ENCODE data around the gene THSD4.
"Not testable (repeated sequence)": the region's sequence is repeated elsewhere in the genome, so short reads cannot be mapped to it uniquely, and the experiment has no call there.

Gene THSD4

DNA sequence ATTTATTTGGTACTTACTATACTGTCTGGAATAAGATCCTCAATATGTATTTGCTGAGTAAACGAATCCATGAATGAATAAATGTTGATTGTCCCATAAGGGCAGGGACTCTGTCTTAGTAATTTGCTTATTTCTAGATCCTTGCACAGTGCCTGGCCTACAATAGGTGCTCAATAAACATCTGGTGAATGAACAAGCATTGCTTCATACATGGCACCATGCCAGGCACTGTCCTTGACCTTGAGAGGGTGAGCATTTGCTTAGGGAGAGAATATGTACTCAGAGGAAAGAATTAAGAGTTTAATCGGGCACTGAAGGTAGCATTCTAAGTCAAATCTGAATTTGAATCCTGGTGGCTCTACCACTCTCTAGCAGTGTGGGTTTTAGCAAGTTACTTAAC, 282.1 kb downstream of the THSD4 start:
- H3K4me1 ChIP-seq (ENCODE audit: control insufficient read depth, insufficient read depth, low read length) = peaks cover 9% of the 10 kb centered on the region
- no peak overlapping the region for H3K4me3 ChIP-seq (ENCODE audit: low read length in 2 of 2)
- H3K9ac ChIP-seq (ENCODE audit: low read length in 2 of 2) = no peak overlapping the region
- no peaks in the 10 kb centered on the region for H3K9me3 ChIP-seq (ENCODE audit: control insufficient read depth in 2 of 2, low read length in 2 of 2)
- H3K27me3 ChIP-seq (ENCODE audit: control insufficient read depth in 1 of 2, insufficient read depth in 2 of 2, low read length in 2 of 2) = no peaks in the 10 kb centered on the region
- no peaks in the 10 kb centered on the region for H3K36me3 ChIP-seq (ENCODE audit: control insufficient read depth in 2 of 2, insufficient read depth in 2 of 2, low read length in 2 of 2)
- no peak overlapping the region for H3K27ac ChIP-seq (ENCODE audit: low read length)

- no peaks in the 10 kb centered on the region for H3K36me3 ChIP-seq (ENCODE audit: control insufficient read depth in 2 of 2, insufficient read depth in 2 of 2, low read length in 2 of 2)
- no peak overlapping the region for H3K4me3 ChIP-seq (ENCODE audit: low read length in 2 of 2)
- H3K9me3 ChIP-seq (ENCODE audit: control insufficient read depth in 2 of 2, low read length in 2 of 2) = no peaks in the 10 kb centered on the region
- peaks cover 7% of the 10 kb centered on the region for H3K4me1 ChIP-seq (ENCODE audit: control insufficient read depth, insufficient read depth, low read length)
- H3K27ac ChIP-seq (ENCODE audit: low read length) = no peak overlapping the region
- peak overlapping the region in 1 of 2 donors; percentile 30 for H3K9ac ChIP-seq (ENCODE audit: low read length in 2 of 2)
- no peaks in the 10 kb centered on the region for H3K27me3 ChIP-seq (ENCODE audit: control insufficient read depth in 1 of 2, insufficient read depth in 2 of 2, low read length in 2 of 2)
Measured at GRCh38 chr15:71400294-71400693, 285.0 kb downstream of the THSD4 start.

GRCh38 chr15:71401728-71402127, 286.5 kb downstream of the THSD4 start:
- not testable (repeated sequence) for H3K36me3 ChIP-seq (ENCODE audit: control insufficient read depth in 2 of 2, insufficient read depth in 2 of 2, low read length in 2 of 2); H3K4me3 ChIP-seq (ENCODE audit: low read length in 2 of 2); H3K9me3 ChIP-seq (ENCODE audit: control insufficient read depth in 2 of 2, low read length in 2 of 2); H3K27me3 ChIP-seq (ENCODE audit: control insufficient read depth in 1 of 2, insufficient read depth in 2 of 2, low read length in 2 of 2); H3K4me1 ChIP-seq (ENCODE audit: control insufficient read depth, insufficient read depth, low read length); H3K27ac ChIP-seq (ENCODE audit: low read length); H3K9ac ChIP-seq (ENCODE audit: low read length in 2 of 2)

- Histone ChIP-seq H3K9me3 (ENCODE audit: control insufficient read depth in 2 of 2, low read length in 2 of 2) (no peaks in the 10 kb centered on the region), H3K4me1 (ENCODE audit: control insufficient read depth, insufficient read depth, low read length) (peaks cover 15% of the 10 kb centered on the region), H3K27ac (ENCODE audit: low read length) (no peak overlapping the region), H3K36me3 (ENCODE audit: control insufficient read depth in 2 of 2, insufficient read depth in 2 of 2, low read length in 2 of 2) (no peaks in the 10 kb centered on the region), H3K9ac (ENCODE audit: low read length in 2 of 2) (no peak overlapping the region), H3K27me3 (ENCODE audit: control insufficient read depth in 1 of 2, insufficient read depth in 2 of 2, low read length in 2 of 2) (no peaks in the 10 kb centered on the region), H3K4me3 (ENCODE audit: low read length in 2 of 2) (no peak overlapping the region)
Measured at GRCh38 chr15:71409541-71409940, 294.3 kb downstream of the THSD4 start.

- Histone ChIP-seq H3K4me1 (ENCODE audit: control insufficient read depth, insufficient read depth, low read length) (peaks cover 15% of the 10 kb centered on the region), H3K27ac (ENCODE audit: low read length) (no peak overlapping the region), H3K4me3 (ENCODE audit: low read length in 2 of 2) (no peak overlapping the region), H3K9me3 (ENCODE audit: control insufficient read depth in 2 of 2, low read length in 2 of 2) (no peaks in the 10 kb centered on the region), H3K9ac (ENCODE audit: low read length in 2 of 2) (no peak overlapping the region), H3K27me3 (ENCODE audit: control insufficient read depth in 1 of 2, insufficient read depth in 2 of 2, low read length in 2 of 2) (no peaks in the 10 kb centered on the region), H3K36me3 (ENCODE audit: control insufficient read depth in 2 of 2, insufficient read depth in 2 of 2, low read length in 2 of 2) (no peaks in the 10 kb centered on the region)
Measured at GRCh38 chr15:71410347-71410746, 295.1 kb downstream of the THSD4 start.

- Histone ChIP-seq H3K27me3 (ENCODE audit: control insufficient read depth in 1 of 2, insufficient read depth in 2 of 2, low read length in 2 of 2) (no peaks in the 10 kb centered on the region), H3K4me1 (ENCODE audit: control insufficient read depth, insufficient read depth, low read length) (peaks cover 15% of the 10 kb centered on the region), H3K9ac (ENCODE audit: low read length in 2 of 2) (no peak overlapping the region), H3K9me3 (ENCODE audit: control insufficient read depth in 2 of 2, low read length in 2 of 2) (no peaks in the 10 kb centered on the region), H3K27ac (ENCODE audit: low read length) (peak overlapping the region; percentile 1), H3K36me3 (ENCODE audit: control insufficient read depth in 2 of 2, insufficient read depth in 2 of 2, low read length in 2 of 2) (no peaks in the 10 kb centered on the region), H3K4me3 (ENCODE audit: low read length in 2 of 2) (no peak overlapping the region)
Measured at GRCh38 chr15:71411538-71412482, 296.5 kb downstream of the THSD4 start.

DNA sequence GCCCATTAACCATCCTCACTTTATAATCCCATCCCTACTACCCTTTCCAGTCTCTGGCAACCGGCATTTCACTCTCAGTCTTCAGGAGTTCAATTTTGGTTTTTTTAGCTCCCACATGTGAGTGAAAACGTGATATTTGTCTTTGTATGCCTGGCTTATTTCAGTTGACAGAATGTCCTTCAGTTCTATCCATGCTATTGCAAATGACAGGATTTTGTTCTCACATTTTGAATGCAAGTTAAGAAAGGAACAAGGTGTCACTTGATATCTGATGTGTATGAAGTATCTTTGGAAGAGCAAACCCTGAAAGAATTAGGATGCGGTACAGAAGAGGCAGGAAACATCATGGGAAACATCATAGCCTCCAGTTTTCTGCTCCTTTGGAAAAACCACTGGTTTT, 298.1 kb downstream of the THSD4 start:
- Histone ChIP-seq H3K4me1 (ENCODE audit: control insufficient read depth, insufficient read depth, low read length) (peaks cover 15% of the 10 kb centered on the region), H3K27ac (ENCODE audit: low read length) (no peak overlapping the region)

GRCh38 chr15:71414853-71415252, 299.6 kb downstream of the THSD4 start:
- H3K9me3 ChIP-seq (ENCODE audit: control insufficient read depth in 2 of 2, low read length in 2 of 2) = no peaks in the 10 kb centered on the region
- no peak overlapping the region for H3K27ac ChIP-seq (ENCODE audit: low read length)
- H3K4me3 ChIP-seq (ENCODE audit: low read length in 2 of 2) = no peak overlapping the region
- H3K4me1 ChIP-seq (ENCODE audit: control insufficient read depth, insufficient read depth, low read length) = peaks cover 15% of the 10 kb centered on the region
- no peak overlapping the region for H3K9ac ChIP-seq (ENCODE audit: low read length in 2 of 2)
- H3K27me3 ChIP-seq (ENCODE audit: control insufficient read depth in 1 of 2, insufficient read depth in 2 of 2, low read length in 2 of 2) = no peaks in the 10 kb centered on the region
- H3K36me3 ChIP-seq (ENCODE audit: control insufficient read depth in 2 of 2, insufficient read depth in 2 of 2, low read length in 2 of 2) = no peaks in the 10 kb centered on the region

More for the DNA sequence above, 298.1 kb downstream of the THSD4 start:
- Histone ChIP-seq H3K4me3 (ENCODE audit: low read length in 2 of 2) (no peak overlapping the region), H3K27me3 (ENCODE audit: control insufficient read depth in 1 of 2, insufficient read depth in 2 of 2, low read length in 2 of 2) (no peaks in the 10 kb centered on the region), H3K9me3 (ENCODE audit: control insufficient read depth in 2 of 2, low read length in 2 of 2) (no peaks in the 10 kb centered on the region), H3K9ac (ENCODE audit: low read length in 2 of 2) (no peak overlapping the region), H3K36me3 (ENCODE audit: control insufficient read depth in 2 of 2, insufficient read depth in 2 of 2, low read length in 2 of 2) (no peaks in the 10 kb centered on the region)

- no peak overlapping the region for H3K27ac ChIP-seq (ENCODE audit: low read length)
- no peaks in the 10 kb centered on the region for H3K36me3 ChIP-seq (ENCODE audit: control insufficient read depth in 2 of 2, insufficient read depth in 2 of 2, low read length in 2 of 2)
- H3K9me3 ChIP-seq (ENCODE audit: control insufficient read depth in 2 of 2, low read length in 2 of 2) = no peaks in the 10 kb centered on the region
- no peak overlapping the region for H3K9ac ChIP-seq (ENCODE audit: low read length in 2 of 2)
- H3K27me3 ChIP-seq (ENCODE audit: control insufficient read depth in 1 of 2, insufficient read depth in 2 of 2, low read length in 2 of 2) = no peaks in the 10 kb centered on the region
- H3K4me3 ChIP-seq (ENCODE audit: low read length in 2 of 2) = no peak overlapping the region
- peaks cover 6% of the 10 kb centered on the region for H3K4me1 ChIP-seq (ENCODE audit: control insufficient read depth, insufficient read depth, low read length)
Measured at GRCh38 chr15:71422530-71423259, 307.4 kb downstream of the THSD4 start.

DNA sequence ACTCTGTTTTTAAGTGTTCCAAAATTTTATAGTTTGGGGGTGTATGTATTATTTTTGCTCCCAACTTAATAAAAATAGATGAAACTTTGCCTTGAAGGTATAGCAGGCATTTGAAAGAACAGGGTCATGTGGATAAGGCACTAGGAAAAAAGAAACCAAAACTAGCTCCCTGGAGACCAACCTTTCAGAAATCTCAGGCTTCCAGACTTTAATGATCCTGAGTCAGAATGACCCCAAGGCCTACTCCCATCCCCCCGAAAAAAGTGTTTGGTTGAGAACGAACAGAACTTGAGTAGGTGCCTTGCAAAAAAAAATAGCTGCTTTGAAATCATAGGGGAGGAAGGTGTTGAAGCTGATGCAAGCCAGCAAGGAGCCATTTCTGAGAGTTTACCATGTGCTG, 309.5 kb downstream of the THSD4 start:
- H3K27me3 ChIP-seq (ENCODE audit: control insufficient read depth in 1 of 2, insufficient read depth in 2 of 2, low read length in 2 of 2) = no peaks in the 10 kb centered on the region
- no peak overlapping the region for H3K4me3 ChIP-seq (ENCODE audit: low read length in 2 of 2)
- H3K4me1 ChIP-seq (ENCODE audit: control insufficient read depth, insufficient read depth, low read length) = peaks cover 6% of the 10 kb centered on the region
- H3K27ac ChIP-seq (ENCODE audit: low read length) = no peak overlapping the region
- H3K9ac ChIP-seq (ENCODE audit: low read length in 2 of 2) = no peak overlapping the region
- H3K36me3 ChIP-seq (ENCODE audit: control insufficient read depth in 2 of 2, insufficient read depth in 2 of 2, low read length in 2 of 2) = no peaks in the 10 kb centered on the region
- H3K9me3 ChIP-seq (ENCODE audit: control insufficient read depth in 2 of 2, low read length in 2 of 2) = no peaks in the 10 kb centered on the region

DNA sequence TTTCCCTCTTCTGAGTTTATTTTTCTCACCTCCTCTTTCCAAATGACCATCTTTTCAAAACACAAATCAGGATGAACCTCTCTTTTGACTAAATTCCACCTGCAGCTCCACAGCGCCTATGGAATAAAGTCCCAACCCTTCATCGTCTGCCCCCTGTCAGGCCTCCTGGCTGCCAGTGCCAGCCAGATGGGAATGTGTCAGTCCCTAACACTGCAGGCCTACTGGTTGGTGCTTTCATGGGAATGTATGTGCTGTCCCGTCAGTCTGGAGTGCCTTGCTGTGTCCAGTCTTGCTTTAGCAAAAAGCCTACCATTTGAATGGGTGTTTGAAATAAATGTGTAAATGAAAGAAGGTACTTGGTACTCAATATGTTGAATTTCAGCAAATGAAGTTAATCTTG, 310.1 kb downstream of the THSD4 start:
- no peak overlapping the region for H3K4me3 ChIP-seq (ENCODE audit: low read length in 2 of 2)
- H3K36me3 ChIP-seq (ENCODE audit: control insufficient read depth in 2 of 2, insufficient read depth in 2 of 2, low read length in 2 of 2) = no peaks in the 10 kb centered on the region
- no peak overlapping the region for H3K27ac ChIP-seq (ENCODE audit: low read length)
- H3K4me1 ChIP-seq (ENCODE audit: control insufficient read depth, insufficient read depth, low read length) = peaks cover 6% of the 10 kb centered on the region
- no peaks in the 10 kb centered on the region for H3K9me3 ChIP-seq (ENCODE audit: control insufficient read depth in 2 of 2, low read length in 2 of 2)
- no peaks in the 10 kb centered on the region for H3K27me3 ChIP-seq (ENCODE audit: control insufficient read depth in 1 of 2, insufficient read depth in 2 of 2, low read length in 2 of 2)
- H3K9ac ChIP-seq (ENCODE audit: low read length in 2 of 2) = no peak overlapping the region

All from stomach smooth muscle (tissue), 2 donors.